Measurements from ENCODE around the gene FAM149B1.
A peak's percentile ranks its signal among the peaks of the same experiment; 100 is the strongest.

Gene FAM149B1

DNA sequence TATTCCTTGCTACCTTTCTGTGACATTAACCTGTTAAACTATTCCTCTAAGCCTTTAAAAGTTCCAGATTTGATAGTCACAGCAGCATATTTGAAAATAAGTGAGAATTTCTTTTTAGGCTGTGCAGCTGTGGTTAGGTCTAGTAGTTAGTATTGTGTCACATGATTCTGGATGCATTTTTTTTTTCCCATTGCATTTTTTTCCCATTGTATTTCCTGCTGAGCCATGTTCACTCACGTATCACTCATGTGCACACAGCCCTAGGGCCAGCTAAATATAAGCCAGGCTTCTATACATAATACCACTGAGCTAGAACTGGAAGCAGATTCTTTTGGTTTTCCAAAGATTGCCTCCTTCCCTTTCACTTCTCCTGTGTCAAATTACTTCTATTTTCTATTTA lies 41.8 kb downstream of the FAM149B1 start:
- H3K36me3 Mint-ChIP-seq: peaks cover 19% of the 10 kb centered on the region
- H3K4me3 Mint-ChIP-seq: no peak overlapping the region
- no peaks in the 10 kb centered on the region for H3K9me3 Mint-ChIP-seq (ENCODE audit: low read depth)
- no peaks in the 10 kb centered on the region for H3K4me1 Mint-ChIP-seq (ENCODE audit: low read depth)
- H3K27ac Mint-ChIP-seq: no peak overlapping the region
- H3K27me3 Mint-ChIP-seq: no peaks in the 10 kb centered on the region

DNA sequence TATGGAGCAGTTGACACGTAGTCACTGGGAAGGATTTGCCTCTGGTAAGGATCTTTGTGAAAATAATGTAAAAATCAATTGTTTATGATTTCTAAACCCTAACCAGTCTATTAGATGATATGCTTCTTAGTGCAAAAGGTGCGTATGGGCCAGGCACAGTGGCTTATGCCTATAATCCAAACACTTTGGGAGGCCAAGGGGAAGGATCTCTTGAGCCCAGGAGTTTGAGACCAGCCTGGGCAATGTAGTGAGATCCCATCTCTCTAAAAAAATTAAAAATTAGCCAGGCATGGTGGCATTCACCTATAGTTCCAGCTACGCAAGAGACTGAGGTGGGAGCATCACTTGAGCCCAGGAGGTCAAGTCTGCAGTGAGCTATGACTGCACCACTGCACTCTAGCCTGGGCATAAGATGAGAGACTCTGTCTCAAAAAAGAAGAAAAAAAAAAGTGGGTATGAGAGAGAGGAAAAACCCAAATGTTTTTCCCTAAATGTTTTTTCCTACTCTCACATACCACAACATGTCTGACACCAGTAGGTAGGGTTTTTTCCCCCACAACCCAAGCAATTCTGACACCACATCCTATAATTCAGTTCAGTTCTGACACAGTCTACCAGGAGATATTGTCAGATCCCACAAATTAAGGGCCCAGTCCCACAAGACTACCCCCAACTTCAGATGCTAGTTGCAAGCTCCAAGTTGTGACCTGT lies 42.6 kb downstream of the FAM149B1 start:
- Mint-ChIP-seq H3K4me3 (no peak overlapping the region), H3K4me1 (ENCODE audit: low read depth) (no peaks in the 10 kb centered on the region), H3K36me3 (peaks cover 20% of the 10 kb centered on the region), H3K27me3 (no peaks in the 10 kb centered on the region), H3K27ac (peak overlapping the region; percentile 23), H3K9me3 (ENCODE audit: low read depth) (no peaks in the 10 kb centered on the region)

DNA sequence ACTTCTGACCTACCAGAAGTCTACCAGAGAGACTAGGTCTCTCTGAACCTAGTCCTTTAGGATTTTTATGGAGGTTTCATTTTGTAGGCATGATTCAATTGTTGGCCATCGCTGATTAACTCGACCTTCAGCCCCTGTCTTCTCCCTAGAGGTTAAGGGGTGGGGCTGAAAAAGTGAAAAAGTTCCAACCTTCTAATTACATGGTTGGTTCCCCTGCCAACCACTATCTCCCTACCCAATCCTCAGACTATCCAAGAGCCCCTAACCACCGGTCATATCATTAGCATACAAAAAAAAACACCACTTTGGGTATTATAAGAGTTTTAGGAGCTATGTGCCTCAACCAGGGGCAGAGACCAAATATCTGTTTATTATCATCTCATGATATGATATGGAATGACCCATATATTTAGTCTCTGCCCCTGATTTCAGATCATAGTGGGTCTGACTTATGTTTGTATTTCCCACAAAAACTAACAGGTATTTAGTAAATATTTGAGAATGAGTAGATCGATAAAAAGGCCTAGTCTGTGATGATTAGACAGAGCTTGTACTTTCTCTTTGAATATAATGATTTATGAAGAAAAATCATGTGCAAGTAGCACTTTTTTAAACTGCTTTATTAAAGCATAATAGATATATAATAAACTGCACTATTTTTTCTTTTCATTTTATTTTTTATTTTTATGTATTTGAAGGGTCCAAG lies 43.3 kb downstream of the FAM149B1 start:
- H3K9me3 Mint-ChIP-seq (ENCODE audit: low read depth): no peaks in the 10 kb centered on the region
- peak overlapping the region; percentile 23 for H3K27ac Mint-ChIP-seq
- H3K36me3 Mint-ChIP-seq: peaks cover 20% of the 10 kb centered on the region
- H3K4me1 Mint-ChIP-seq (ENCODE audit: low read depth): no peaks in the 10 kb centered on the region
- H3K27me3 Mint-ChIP-seq: no peaks in the 10 kb centered on the region
- no peak overlapping the region for H3K4me3 Mint-ChIP-seq

DNA sequence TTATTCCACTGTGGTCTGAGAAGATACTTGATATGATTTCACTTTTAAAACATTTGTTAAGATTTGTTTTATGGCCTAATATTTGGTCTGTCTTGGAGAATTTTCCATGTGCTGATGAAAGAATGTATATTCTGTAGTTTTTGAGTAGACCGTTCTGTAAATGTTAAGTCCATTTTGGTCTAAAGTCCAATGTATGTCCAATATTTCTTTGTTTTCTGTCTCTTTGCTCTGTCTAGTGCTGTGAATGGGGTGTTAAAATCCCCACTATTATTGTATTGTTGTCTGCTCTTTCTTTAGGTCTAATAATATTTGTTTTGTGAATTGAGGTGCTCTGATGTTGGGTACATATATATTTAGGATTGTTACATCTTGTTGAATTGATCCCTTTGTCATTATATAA lies 47.8 kb downstream of the FAM149B1 start:
- H3K36me3 Mint-ChIP-seq: peaks cover 36% of the 10 kb centered on the region

DNA sequence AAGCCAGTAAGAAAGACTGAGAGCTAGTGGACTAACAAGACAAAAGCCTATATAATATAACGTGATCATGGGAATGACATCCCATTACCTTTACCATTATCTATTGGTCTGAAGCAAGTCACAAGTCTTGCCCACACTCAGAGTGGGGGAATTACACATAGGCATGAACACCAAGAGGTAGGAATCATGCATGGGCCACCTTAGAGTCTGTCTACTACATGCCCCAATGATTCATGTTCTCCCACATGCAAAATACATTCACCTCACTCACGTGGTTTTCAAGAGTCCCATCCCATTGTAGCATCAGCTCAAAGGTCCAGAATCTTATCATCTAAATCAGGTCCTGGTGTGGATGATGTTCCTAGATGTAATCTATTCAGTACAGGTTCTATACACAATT lies 49.7 kb downstream of the FAM149B1 start:
- Mint-ChIP-seq H3K4me1 (ENCODE audit: low read depth) (no peaks in the 10 kb centered on the region), H3K27ac (no peak overlapping the region), H3K9me3 (ENCODE audit: low read depth) (no peaks in the 10 kb centered on the region), H3K4me3 (no peak overlapping the region), H3K36me3 (peaks cover 37% of the 10 kb centered on the region), H3K27me3 (no peaks in the 10 kb centered on the region)

More for the DNA sequence above, 47.8 kb downstream of the FAM149B1 start:
- H3K9me3 Mint-ChIP-seq (ENCODE audit: low read depth): no peaks in the 10 kb centered on the region
- no peak overlapping the region for H3K27ac Mint-ChIP-seq
- H3K4me3 Mint-ChIP-seq: no peak overlapping the region
- H3K27me3 Mint-ChIP-seq: no peaks in the 10 kb centered on the region
- no peaks in the 10 kb centered on the region for H3K4me1 Mint-ChIP-seq (ENCODE audit: low read depth)

DNA sequence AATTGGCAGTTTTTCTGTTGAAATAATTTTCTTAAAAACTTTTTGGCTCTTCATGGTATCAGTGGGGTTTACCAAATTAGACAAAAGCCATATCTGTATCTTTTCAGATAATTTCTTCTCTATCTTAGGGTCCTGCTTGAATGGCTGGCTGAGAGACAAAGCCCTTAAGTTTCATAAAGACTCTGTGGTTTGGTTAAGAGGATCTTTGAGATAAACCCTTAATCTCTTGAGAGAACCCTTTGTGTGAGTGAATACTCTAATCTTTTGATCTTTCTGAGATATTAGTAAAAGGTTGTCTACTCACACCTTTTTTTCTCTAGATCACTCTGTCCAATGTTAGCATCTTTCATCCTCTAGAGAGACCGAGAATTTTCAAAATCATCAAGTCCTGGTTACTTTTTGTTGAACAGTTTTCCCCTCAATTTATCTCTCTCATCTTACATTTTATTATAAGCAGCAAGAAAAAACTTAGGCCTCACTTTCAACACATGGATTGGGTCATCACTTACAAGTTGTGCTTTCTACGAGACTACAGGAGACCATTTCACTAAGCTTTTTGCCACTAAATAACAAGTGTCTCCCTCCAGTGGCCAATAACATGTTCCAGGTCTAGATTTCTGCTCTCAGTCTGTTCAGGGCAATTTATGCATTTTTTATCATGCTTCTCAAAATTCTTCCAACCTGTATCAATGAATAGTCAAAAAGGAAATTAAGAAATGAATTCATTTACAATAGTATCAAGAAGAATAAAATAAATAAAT lies 50.7 kb downstream of the FAM149B1 start:
- Mint-ChIP-seq H3K9me3 (ENCODE audit: low read depth) (no peaks in the 10 kb centered on the region), H3K27me3 (no peaks in the 10 kb centered on the region), H3K4me1 (ENCODE audit: low read depth) (no peaks in the 10 kb centered on the region), H3K27ac (no peak overlapping the region), H3K36me3 (peaks cover 35% of the 10 kb centered on the region), H3K4me3 (no peak overlapping the region)

DNA sequence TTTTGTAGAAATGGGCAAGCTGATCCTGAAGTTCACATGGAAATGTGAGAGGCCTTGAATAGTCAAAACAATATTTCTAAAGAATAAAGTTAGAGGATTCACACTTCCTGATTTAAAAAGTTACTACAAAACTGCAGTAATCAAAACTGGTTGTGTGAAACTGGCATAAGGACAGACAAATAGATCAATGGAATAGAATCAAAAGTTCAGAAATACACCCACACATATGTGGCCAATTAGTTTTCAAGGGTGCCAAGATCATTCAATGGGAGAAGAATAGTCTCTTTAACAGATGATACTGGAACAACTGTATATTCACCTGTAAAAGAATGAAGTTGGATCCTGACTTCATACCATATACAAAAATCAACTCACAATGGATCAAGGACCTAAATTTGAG lies 51.5 kb downstream of the FAM149B1 start:
- Mint-ChIP-seq H3K9me3 (ENCODE audit: low read depth) (no peaks in the 10 kb centered on the region), H3K4me1 (ENCODE audit: low read depth) (no peaks in the 10 kb centered on the region), H3K4me3 (no peak overlapping the region), H3K27ac (no peak overlapping the region), H3K27me3 (no peaks in the 10 kb centered on the region), H3K36me3 (peaks cover 28% of the 10 kb centered on the region)

DNA sequence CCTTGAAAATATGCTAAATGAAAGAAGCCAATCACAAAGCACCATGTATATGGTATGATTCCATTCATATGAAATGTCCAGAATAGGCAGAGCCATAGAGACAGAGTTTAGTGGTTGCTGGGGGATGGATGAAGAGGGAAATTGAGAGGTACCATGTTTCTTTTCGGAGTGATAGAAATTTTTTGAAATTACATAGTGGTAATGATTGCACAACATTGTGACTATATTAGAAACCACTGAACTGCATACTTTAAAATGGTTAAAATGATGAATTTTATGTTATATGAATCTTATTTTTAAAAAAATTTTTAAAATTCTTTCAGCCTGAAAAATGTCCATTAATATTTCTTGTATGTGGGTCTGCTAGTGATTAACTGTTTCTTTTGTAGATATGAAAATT lies 53.1 kb downstream of the FAM149B1 start:
- Mint-ChIP-seq H3K9me3 (ENCODE audit: low read depth) (no peaks in the 10 kb centered on the region), H3K27ac (no peak overlapping the region), H3K4me1 (ENCODE audit: low read depth) (no peaks in the 10 kb centered on the region), H3K27me3 (no peaks in the 10 kb centered on the region), H3K4me3 (no peak overlapping the region), H3K36me3 (peaks cover 22% of the 10 kb centered on the region)

DNA sequence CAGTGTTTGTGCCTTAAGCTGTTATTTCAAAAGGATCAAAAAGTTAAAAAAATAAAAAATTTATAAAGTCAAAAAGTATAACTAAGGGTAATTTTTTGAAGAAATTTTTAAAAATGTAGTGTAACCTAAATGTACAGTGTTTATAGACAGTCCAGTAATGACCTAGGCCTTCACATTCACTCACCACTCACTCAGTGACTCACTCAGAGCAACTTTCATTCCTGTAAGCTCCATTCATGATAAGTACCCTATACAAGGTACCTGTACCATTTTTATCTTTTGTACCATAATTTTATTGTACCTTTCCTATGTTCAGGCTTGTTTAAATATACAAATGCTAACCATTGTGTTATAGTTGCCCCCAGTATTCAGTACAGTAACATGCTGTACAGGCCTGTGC lies 57.6 kb downstream of the FAM149B1 start:
- H3K4me1 Mint-ChIP-seq (ENCODE audit: low read depth): no peaks in the 10 kb centered on the region
- no peak overlapping the region for H3K27ac Mint-ChIP-seq
- no peaks in the 10 kb centered on the region for H3K27me3 Mint-ChIP-seq
- H3K36me3 Mint-ChIP-seq: peaks cover 4% of the 10 kb centered on the region
- H3K4me3 Mint-ChIP-seq: no peak overlapping the region
- no peaks in the 10 kb centered on the region for H3K9me3 Mint-ChIP-seq (ENCODE audit: low read depth)

DNA sequence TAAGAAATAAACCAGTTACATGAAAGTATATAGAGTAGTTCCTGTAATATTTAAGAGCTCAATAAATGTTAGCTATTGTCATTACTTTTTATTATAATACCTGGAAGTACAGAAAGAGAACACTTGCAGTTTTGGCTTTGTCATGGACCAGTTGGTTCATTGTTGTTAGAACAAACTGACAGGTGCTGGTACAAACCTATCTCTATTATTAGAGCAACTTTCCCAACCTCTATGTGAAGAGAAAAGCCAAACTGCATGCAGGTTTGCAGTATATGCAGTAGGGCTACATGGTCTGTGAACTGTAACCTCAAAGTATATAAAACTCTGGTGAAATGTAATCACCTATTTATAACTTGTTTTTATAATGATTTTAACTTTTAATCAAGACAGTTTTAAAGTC lies 58.7 kb downstream of the FAM149B1 start:
- Mint-ChIP-seq H3K27ac (no peak overlapping the region), H3K36me3 (peaks cover 4% of the 10 kb centered on the region), H3K4me3 (no peak overlapping the region), H3K4me1 (ENCODE audit: low read depth) (no peaks in the 10 kb centered on the region), H3K27me3 (no peaks in the 10 kb centered on the region), H3K9me3 (ENCODE audit: low read depth) (no peaks in the 10 kb centered on the region)

DNA sequence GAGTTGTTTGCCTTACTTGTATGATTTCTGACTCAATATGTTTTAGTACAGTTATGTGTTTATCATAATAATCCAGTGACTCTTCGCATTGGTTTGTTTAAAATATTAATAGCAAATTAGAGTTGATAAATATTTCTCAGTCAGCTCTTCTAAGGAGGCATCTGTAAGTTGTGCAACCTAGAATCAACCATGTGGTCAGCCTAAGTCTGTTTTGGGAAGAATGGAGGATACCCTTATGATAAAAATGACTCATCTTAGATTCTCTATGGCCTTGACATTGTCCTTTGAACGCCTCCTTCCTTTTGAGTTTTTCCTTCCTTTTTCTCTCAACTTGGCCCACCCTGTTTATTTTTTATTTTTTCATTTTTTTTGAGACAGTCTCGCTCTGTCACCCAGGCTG lies 60.3 kb downstream of the FAM149B1 start:
- Mint-ChIP-seq H3K4me3 (no peak overlapping the region), H3K27me3 (no peaks in the 10 kb centered on the region), H3K27ac (no peak overlapping the region), H3K9me3 (ENCODE audit: low read depth) (no peaks in the 10 kb centered on the region), H3K4me1 (ENCODE audit: low read depth) (peaks cover 2% of the 10 kb centered on the region), H3K36me3 (peaks cover 3% of the 10 kb centered on the region)

DNA sequence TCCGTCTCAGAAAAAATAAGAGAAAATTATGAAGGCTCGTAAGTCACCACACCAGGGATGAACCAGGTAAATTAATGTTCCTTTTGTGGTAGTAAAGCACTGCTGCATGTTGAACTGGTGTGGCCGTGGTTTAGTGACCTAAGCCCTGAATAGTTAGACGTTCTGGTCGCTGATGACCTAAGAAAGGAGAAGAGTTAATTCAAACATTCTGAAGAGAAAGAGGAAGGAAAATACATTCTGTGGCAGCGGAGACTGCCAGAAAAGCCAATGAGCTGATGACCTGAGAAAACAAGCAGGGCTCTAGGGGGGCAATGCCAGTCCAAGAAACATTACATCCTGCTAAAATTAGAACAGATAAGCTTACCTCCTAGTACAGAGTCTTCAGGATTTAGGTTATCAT lies 61.6 kb downstream of the FAM149B1 start:
- no peak overlapping the region for H3K4me3 Mint-ChIP-seq
- H3K9me3 Mint-ChIP-seq (ENCODE audit: low read depth): no peaks in the 10 kb centered on the region
- peaks cover 2% of the 10 kb centered on the region for H3K4me1 Mint-ChIP-seq (ENCODE audit: low read depth)
- no peaks in the 10 kb centered on the region for H3K27me3 Mint-ChIP-seq
- H3K27ac Mint-ChIP-seq: no peak overlapping the region
- peaks cover 3% of the 10 kb centered on the region for H3K36me3 Mint-ChIP-seq

DNA sequence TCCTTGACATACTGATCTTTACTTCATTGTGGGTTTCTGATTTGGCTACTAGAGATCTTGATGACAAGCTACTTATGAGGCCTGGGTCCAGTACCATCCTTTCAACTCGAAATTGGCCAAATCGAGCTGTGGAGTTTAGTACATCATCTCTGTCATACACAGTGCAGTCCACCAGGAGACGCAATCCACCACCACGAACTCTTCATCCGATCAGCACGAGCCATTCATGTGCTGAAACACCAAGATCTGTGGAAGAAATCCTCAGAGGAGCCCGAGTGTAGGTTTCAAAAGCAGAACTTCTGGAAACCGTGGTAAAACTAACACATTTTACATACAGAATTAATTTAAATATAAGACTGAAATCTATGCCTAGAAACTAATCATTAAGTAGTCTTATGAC lies 65.0 kb downstream of the FAM149B1 start:
- Mint-ChIP-seq H3K36me3 (peaks cover 6% of the 10 kb centered on the region), H3K4me3 (no peak overlapping the region), H3K9me3 (ENCODE audit: low read depth) (no peaks in the 10 kb centered on the region), H3K4me1 (ENCODE audit: low read depth) (peaks cover 2% of the 10 kb centered on the region), H3K27ac (peak overlapping the region; percentile 29), H3K27me3 (no peaks in the 10 kb centered on the region)

DNA sequence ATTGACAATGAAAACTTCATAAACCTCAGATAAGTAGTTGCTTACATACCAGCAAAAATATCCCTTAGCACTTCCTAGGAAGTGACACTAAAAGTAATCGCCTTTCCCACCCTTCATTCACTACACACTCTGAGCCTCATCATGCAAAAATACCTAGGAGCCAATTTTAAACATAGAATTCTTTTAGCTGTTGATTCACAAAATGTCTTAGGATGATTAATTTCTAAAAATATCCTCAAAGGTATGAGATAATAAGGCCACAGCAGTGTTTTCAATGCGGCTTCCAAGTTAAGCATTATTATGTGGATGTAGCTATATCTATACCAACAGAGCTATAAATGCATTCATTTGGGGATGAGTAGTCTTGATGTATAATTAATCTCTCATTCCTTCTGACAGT lies 66.0 kb downstream of the FAM149B1 start:
- no peak overlapping the region for H3K4me3 Mint-ChIP-seq
- H3K27ac Mint-ChIP-seq: no peak overlapping the region
- no peaks in the 10 kb centered on the region for H3K27me3 Mint-ChIP-seq
- no peaks in the 10 kb centered on the region for H3K9me3 Mint-ChIP-seq (ENCODE audit: low read depth)
- H3K4me1 Mint-ChIP-seq (ENCODE audit: low read depth): peaks cover 2% of the 10 kb centered on the region
- peaks cover 6% of the 10 kb centered on the region for H3K36me3 Mint-ChIP-seq

DNA sequence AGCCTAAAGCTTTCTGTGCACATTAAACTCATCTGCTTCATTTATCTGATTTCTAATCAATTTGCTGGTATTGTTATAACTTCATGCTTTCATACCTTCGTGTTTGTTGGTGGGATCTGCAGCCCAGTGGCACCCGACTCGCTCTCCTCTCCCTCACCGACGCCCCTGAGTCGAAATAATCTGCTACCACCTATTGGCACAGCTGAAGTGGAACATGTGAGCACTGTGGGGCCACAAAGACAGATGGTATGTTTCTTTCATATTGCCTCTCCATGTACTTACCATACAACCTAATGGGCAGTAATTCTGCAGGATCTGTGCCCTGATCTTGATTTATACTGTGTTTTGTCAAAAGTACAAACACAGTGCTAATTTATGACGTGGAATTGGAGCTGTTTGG lies 66.8 kb downstream of the FAM149B1 start:
- no peak overlapping the region for H3K27ac Mint-ChIP-seq

More for the DNA sequence above, 66.8 kb downstream of the FAM149B1 start:
- Mint-ChIP-seq H3K9me3 (ENCODE audit: low read depth) (no peaks in the 10 kb centered on the region), H3K4me1 (ENCODE audit: low read depth) (peaks cover 2% of the 10 kb centered on the region), H3K4me3 (no peak overlapping the region), H3K27me3 (no peaks in the 10 kb centered on the region), H3K36me3 (peaks cover 6% of the 10 kb centered on the region)

All from activated naive CD8-positive, alpha-beta T cell (primary cell).